CD4-positive, alpha-beta T cell (primary cell): Measurements from ENCODE around the gene TTK. TPM values are rescaled to one million over a fixed set of nuclear protein-coding genes. Genes with fewer than 3 reads are reported as not detected.

Experiments
- ATAC-seq: fragments of 200-7000 bp; cut with Tn5 transposase; one replicate; pipeline ENCODE4 v1.10.0; 2022; ENCODE audit warnings: mild to moderate bottlenecking; ENCODE audit not compliant: poor library complexity
- CTCF ChIA-PET: fragments of 350-600 bp; sonication (Branson Sonifier 250); formaldehyde crosslinking; loops from one replicate; lab custom pipeline; 2021; ENCODE audit warnings: antibody characterized with exemption, inconsistent platforms; lab: Charles Lee
- POLR2A ChIA-PET: fragments of 350-600 bp; sonication (Branson Sonifier 250); formaldehyde crosslinking; loops from one replicate; lab custom pipeline; 2021; ENCODE audit warnings: antibody characterized with exemption, inconsistent platforms; lab: Charles Lee
- DNase-seq, 14 experiments: peaks; one replicate each; pipeline ENCODE4 v3.0.0-alpha.2; 2013 to 2020; ENCODE audit warnings: mixed read lengths in 2 of 14
- H3K27ac ChIP-seq, 2 donors: one replicate each; pipeline versions ENCODE4 v1.5.1 to v1.7.0; 2013; ENCODE audit warnings: low read length in 2 of 2, low read depth in 1 of 2, mild to moderate bottlenecking in 1 of 2
- H3K27me3 ChIP-seq, 2 experiments: 1 replicate in 1 of 2; 2 replicates in 1 of 2; pipeline versions ENCODE4 v1.6.1 to v1.7.0; 2013; ENCODE audit warnings: low read length in 2 of 2, control low read depth in 1 of 2, mild to moderate bottlenecking in 1 of 2, moderate library complexity in 1 of 2; ENCODE audit not compliant: insufficient read depth in 2 of 2, control insufficient read depth in 1 of 2
- H3K36me3 ChIP-seq: one replicate; pipeline ENCODE4 v1.6.1; 2013; ENCODE audit warnings: low read length, control low read depth; ENCODE audit not compliant: insufficient read depth
- H3K4me1 ChIP-seq: one replicate; pipeline ENCODE4 v1.6.1; 2013; ENCODE audit warnings: low read length, control low read depth; ENCODE audit not compliant: insufficient read depth
- H3K4me3 ChIP-seq: one replicate; pipeline ENCODE4 v1.5.1; 2013; ENCODE audit warnings: mild to moderate bottlenecking, low read length, moderate library complexity
- H3K9me3 ChIP-seq, 2 experiments: 1 replicate in 1 of 2; 2 replicates in 1 of 2; pipeline versions ENCODE4 v1.6.1 to v1.7.0; 2013; ENCODE audit warnings: low read length in 2 of 2, mild to moderate bottlenecking in 2 of 2, control low read depth in 1 of 2, moderate library complexity in 1 of 2; ENCODE audit not compliant: control insufficient read depth in 1 of 2, insufficient read depth in 1 of 2
- H3K27ac Mint-ChIP-seq: one replicate; pipeline ENCODE4 v1.8.0; 2020; ENCODE audit warnings: mixed read lengths
- H3K27me3 Mint-ChIP-seq: one replicate; pipeline ENCODE4 v1.8.0; 2021; ENCODE audit warnings: mixed read lengths
- H3K36me3 Mint-ChIP-seq: one replicate; pipeline ENCODE4 v1.8.0; 2021; ENCODE audit warnings: low read depth, mixed read lengths
- H3K4me1 Mint-ChIP-seq: one replicate; pipeline ENCODE4 v1.8.0; 2021; ENCODE audit warnings: low read depth, mixed read lengths
- H3K4me3 Mint-ChIP-seq: one replicate; pipeline ENCODE4 v1.8.0; 2020; ENCODE audit warnings: mild to moderate bottlenecking, mixed read lengths
- H3K9me3 Mint-ChIP-seq: one replicate; pipeline ENCODE4 v1.8.0; 2020; ENCODE audit warnings: mixed read lengths
- intact Hi-C, 2 experiments: fragments of 100-400 bp; cut with DNase I in 1 of 2; cut with micrococcal nuclease in 1 of 2; formaldehyde crosslinking; loops; one replicate each; pipeline versions ENCODE4 v1.15.1 to v1.9.0; 2023 to 2025; cut with DNase I, micrococcal nuclease
- total RNA-seq, 174 experiments: library from RNA in 2 of 174; stranded (reverse) in 2 of 174; gene quantifications; one replicate each; pipeline ENCODE4 v1.2.3 and lab custom pipeline; 2021 to 2026
- TF ChIP-seq, protein P1 (sequence below): fragments of 200-600 bp; IDR thresholded peaks from one replicate; pipeline ENCODE4 v1.8.0; 2022; ENCODE audit warnings: antibody characterized with exemption, mild to moderate bottlenecking

The TTK gene
- total RNA-seq, 2 experiments from 2014 or later: 0.45 to 0.60 TPM

GRCh38 chr6:79997728-79998127, 6.7 kb upstream of the TTK start:
- Histone ChIP-seq H3K27ac (no peak overlapping the region), H3K4me3 (no peak overlapping the region), H3K4me1 (no peaks in the 10 kb centered on the region), H3K27me3 (no peaks in the 10 kb centered on the region), H3K9me3 (no peaks in the 10 kb centered on the region), H3K36me3 (no peaks in the 10 kb centered on the region)
- DNase-seq: no peak
- no peaks in the 10 kb centered on the region for H3K4me1 Mint-ChIP-seq
- H3K9me3 Mint-ChIP-seq: no peaks in the 10 kb centered on the region
- H3K4me3 Mint-ChIP-seq: no peak overlapping the region
- H3K36me3 Mint-ChIP-seq: no peaks in the 10 kb centered on the region
- CTCF ChIA-PET: no interaction called here
- TF ChIP-seq, protein P1, sequence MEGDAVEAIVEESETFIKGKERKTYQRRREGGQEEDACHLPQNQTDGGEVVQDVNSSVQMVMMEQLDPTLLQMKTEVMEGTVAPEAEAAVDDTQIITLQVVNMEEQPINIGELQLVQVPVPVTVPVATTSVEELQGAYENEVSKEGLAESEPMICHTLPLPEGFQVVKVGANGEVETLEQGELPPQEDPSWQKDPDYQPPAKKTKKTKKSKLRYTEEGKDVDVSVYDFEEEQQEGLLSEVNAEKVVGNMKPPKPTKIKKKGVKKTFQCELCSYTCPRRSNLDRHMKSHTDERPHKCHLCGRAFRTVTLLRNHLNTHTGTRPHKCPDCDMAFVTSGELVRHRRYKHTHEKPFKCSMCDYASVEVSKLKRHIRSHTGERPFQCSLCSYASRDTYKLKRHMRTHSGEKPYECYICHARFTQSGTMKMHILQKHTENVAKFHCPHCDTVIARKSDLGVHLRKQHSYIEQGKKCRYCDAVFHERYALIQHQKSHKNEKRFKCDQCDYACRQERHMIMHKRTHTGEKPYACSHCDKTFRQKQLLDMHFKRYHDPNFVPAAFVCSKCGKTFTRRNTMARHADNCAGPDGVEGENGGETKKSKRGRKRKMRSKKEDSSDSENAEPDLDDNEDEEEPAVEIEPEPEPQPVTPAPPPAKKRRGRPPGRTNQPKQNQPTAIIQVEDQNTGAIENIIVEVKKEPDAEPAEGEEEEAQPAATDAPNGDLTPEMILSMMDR: no peak
- POLR2A ChIA-PET: no interaction called here
- no peak overlapping the region for H3K27ac Mint-ChIP-seq
- no peaks in the 10 kb centered on the region for H3K27me3 Mint-ChIP-seq
- intact Hi-C loops: no loop called here
- ATAC-seq: no peak

- TF ChIP-seq, protein P1: no peak
- Histone ChIP-seq H3K9me3 (no peaks in the 10 kb centered on the region), H3K36me3 (no peaks in the 10 kb centered on the region), H3K4me3 (no peak overlapping the region), H3K27ac (no peak overlapping the region), H3K27me3 (no peaks in the 10 kb centered on the region), H3K4me1 (peaks cover 14% of the 10 kb centered on the region)
- Mint-ChIP-seq H3K4me3 (no peak overlapping the region), H3K27me3 (no peaks in the 10 kb centered on the region), H3K9me3 (no peaks in the 10 kb centered on the region), H3K27ac (no peak overlapping the region), H3K36me3 (no peaks in the 10 kb centered on the region), H3K4me1 (peaks cover 21% of the 10 kb centered on the region)
- ChIA-PET POLR2A (interaction anchor here (1.1 kb wide), 1 partner anchor 1752 kb away, joined by 3 read pairs; no protein-coding TSS in a partner anchor), CTCF (interaction anchor here (1.3 kb wide), 1 partner anchor 52 kb away, joined by 4 read pairs; no protein-coding TSS in a partner anchor)
- no peak for ATAC-seq
- DNase-seq: no peak
- intact Hi-C loops: loop anchor here (5.0 to 10.0 kb wide), 4 partner anchors 106 to 1751 kb away; partner anchors contain the start of genes BCKDHB (in 1 of the 2), IRAK1BP1 (in 1 of the 2), LCA5 (in 1 of the 2) and TENT5A (in 1 of the 2)
These were observed 3.1 kb upstream of the TTK start for GRCh38 chr6:80001337-80001736.

DNA sequence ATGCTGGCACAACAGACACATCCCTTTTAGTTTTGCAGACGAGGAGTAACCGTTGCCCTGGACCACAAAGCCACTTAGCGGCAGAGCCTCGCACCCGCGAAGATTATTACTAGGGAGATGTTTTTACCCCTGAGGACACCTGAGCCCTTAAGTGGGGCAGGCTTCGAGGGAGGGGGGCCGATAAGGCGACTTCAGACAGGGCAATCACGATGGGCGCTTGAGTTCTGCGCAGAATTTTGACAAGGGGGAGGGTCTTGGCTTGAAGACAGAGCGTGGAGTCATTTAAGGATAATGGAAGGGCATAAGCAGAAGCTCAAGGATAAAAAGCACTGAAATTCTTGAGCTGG, 650 bp upstream of the TTK start:
- Mint-ChIP-seq H3K9me3 (no peaks in the 10 kb centered on the region), H3K4me3 (peak overlapping the region; percentile 93), H3K4me1 (peaks cover 21% of the 10 kb centered on the region), H3K36me3 (no peaks in the 10 kb centered on the region), H3K27ac (peak overlapping the region; percentile 95), H3K27me3 (no peaks in the 10 kb centered on the region)
- ATAC-seq: no peak
- H3K4me1 ChIP-seq: peaks cover 14% of the 10 kb centered on the region
- POLR2A ChIA-PET: interaction anchor here (0.6 to 2.3 kb wide), 12 partner anchors 10 to 1749 kb away, joined by 3 to 20 read pairs (median 8); partner anchors contain the start of genes BCKDHB, LCA5, PHIP and TENT5A
- peak in 9 of 14 experiments; percentile 2 to 76 (median 29) for DNase-seq
- peak overlapping the region; percentile 85 to 86 for H3K27ac ChIP-seq
- H3K9me3 ChIP-seq: no peaks in the 10 kb centered on the region
- CTCF ChIA-PET: interaction anchor here (1.5 to 2.4 kb wide), 3 partner anchors 55 to 1750 kb away, joined by 3 to 10 read pairs (median 8); no protein-coding TSS in a partner anchor
- TF ChIP-seq, protein P1: no peak
- intact Hi-C loops: loop anchor here (1.0 to 10.0 kb wide), 7 partner anchors 54 to 1749 kb away; partner anchors contain the start of genes BCKDHB (in 1 of the 2), ELOVL4 (in 1 of the 2), IRAK1BP1 (in 1 of the 2) and LCA5 (in 1 of the 2)
- H3K36me3 ChIP-seq: no peaks in the 10 kb centered on the region
- peak overlapping the region; percentile 67 for H3K4me3 ChIP-seq
- H3K27me3 ChIP-seq: no peaks in the 10 kb centered on the region
